Renal cortical epithelial cell (primary cell): Measurements from ENCODE around the gene TBC1D24. TPM values are rescaled to one million over a fixed set of nuclear protein-coding genes. Genes with fewer than 3 reads are reported as not detected.

Experiments
- DNase-seq: peaks from one replicate; pipeline ENCODE4 v3.0.0-alpha.2; 2011; ENCODE audit warnings: low read depth
- total RNA-seq: library from RNA; depleted of rRNA; stranded (reverse); fragments of >200 nt; gene quantifications from 2 replicates; pipeline ENCODE4 v1.2.3, GENCODE V29; 2014

The TBC1D24 gene
- total RNA-seq, 1 donor from 2014 or later = 18.3 TPM

GRCh38 chr16:2498531-2499253 lies 23.8 kb downstream of the TBC1D24 start:
- no peak for DNase-seq

- DNase-seq = no peak
Observed at GRCh38 chr16:2499454-2499853, 24.5 kb downstream of the TBC1D24 start.

- no peak for DNase-seq
Observed at GRCh38 chr16:2499890-2500429, 25.0 kb downstream of the TBC1D24 start.

- no peak for DNase-seq
Observed at GRCh38 chr16:2500430-2500917, 25.5 kb downstream of the TBC1D24 start.

GRCh38 chr16:2500918-2501750 lies 26.2 kb downstream of the TBC1D24 start:
- peak; percentile 62 for DNase-seq

GRCh38 chr16:2501946-2502895 lies 27.3 kb downstream of the TBC1D24 start:
- no peak for DNase-seq

- DNase-seq = no peak
Observed at GRCh38 chr16:2505695-2506094, 30.8 kb downstream of the TBC1D24 start.

- no peak for DNase-seq
Observed at GRCh38 chr16:2507052-2507659, 32.2 kb downstream of the TBC1D24 start.

- DNase-seq = no peak
Observed at GRCh38 chr16:2507665-2508064, 32.7 kb downstream of the TBC1D24 start.

GRCh38 chr16:2508722-2509400 lies 33.9 kb downstream of the TBC1D24 start:
- DNase-seq = no peak

GRCh38 chr16:2511128-2511800 lies 36.3 kb downstream of the TBC1D24 start:
- DNase-seq = peak; percentile 30

- no peak for DNase-seq
Observed at GRCh38 chr16:2511996-2512734, 37.2 kb downstream of the TBC1D24 start.

- DNase-seq = no peak
Observed at GRCh38 chr16:2512735-2513404, 37.9 kb downstream of the TBC1D24 start.

GRCh38 chr16:2513405-2514332 lies 38.7 kb downstream of the TBC1D24 start, which contains the start of gene ATP6V0C:
Gene ATP6V0C, plus strand, starts transcription at chr16:2513952. Its CDS starts 152 bp downstream, at chr16:2514104.
- DNase-seq = peak; percentile 60

- no peak for DNase-seq
Observed at GRCh38 chr16:2514333-2515179, 39.6 kb downstream of the TBC1D24 start.

- peak; percentile 12 for DNase-seq
Observed at GRCh38 chr16:2515180-2515851, 40.4 kb downstream of the TBC1D24 start.
